Measurements from ENCODE around the gene PLEKHH1.
"Not testable (repeated sequence)": the region's sequence is repeated elsewhere in the genome, so short reads cannot be mapped to it uniquely, and the experiment has no call there.

The PLEKHH1 gene

GRCh38 chr14:67582061-67582460 lies 49.0 kb downstream of the PLEKHH1 start:
- H3K9ac ChIP-seq (ENCODE audit: low read length in 2 of 2), result no peak overlapping the region
- no peaks in the 10 kb centered on the region for H3K9me3 ChIP-seq (ENCODE audit: control insufficient read depth in 2 of 2, low read length in 2 of 2)
- no peaks in the 10 kb centered on the region for H3K4me1 ChIP-seq (ENCODE audit: control insufficient read depth, insufficient read depth, low read length)
- peaks cover 10 to 21% of the 10 kb centered on the region in 2 donors for H3K36me3 ChIP-seq (ENCODE audit: control insufficient read depth in 2 of 2, insufficient read depth in 2 of 2, low read length in 2 of 2)
- no peak overlapping the region for H3K4me3 ChIP-seq (ENCODE audit: low read length in 2 of 2)
- no peak overlapping the region for H3K27ac ChIP-seq (ENCODE audit: low read length)
- H3K27me3 ChIP-seq (ENCODE audit: control insufficient read depth in 1 of 2, insufficient read depth in 2 of 2, low read length in 2 of 2), result no peaks in the 10 kb centered on the region

- Histone ChIP-seq H3K4me3 (ENCODE audit: low read length in 2 of 2) (no peak overlapping the region), H3K4me1 (ENCODE audit: control insufficient read depth, insufficient read depth, low read length) (no peaks in the 10 kb centered on the region), H3K9ac (ENCODE audit: low read length in 2 of 2) (no peak overlapping the region), H3K9me3 (ENCODE audit: control insufficient read depth in 2 of 2, low read length in 2 of 2) (no peaks in the 10 kb centered on the region), H3K27me3 (ENCODE audit: control insufficient read depth in 1 of 2, insufficient read depth in 2 of 2, low read length in 2 of 2) (no peaks in the 10 kb centered on the region), H3K27ac (ENCODE audit: low read length) (no peak overlapping the region), H3K36me3 (ENCODE audit: control insufficient read depth in 2 of 2, insufficient read depth in 2 of 2, low read length in 2 of 2) (peaks cover 16 to 32% of the 10 kb centered on the region in 2 donors)
Observed at GRCh38 chr14:67583711-67584644, 50.9 kb downstream of the PLEKHH1 start.

- peaks cover 24 to 37% of the 10 kb centered on the region in 2 donors for H3K36me3 ChIP-seq (ENCODE audit: control insufficient read depth in 2 of 2, insufficient read depth in 2 of 2, low read length in 2 of 2)
- no peak overlapping the region for H3K27ac ChIP-seq (ENCODE audit: low read length)
- H3K27me3 ChIP-seq (ENCODE audit: control insufficient read depth in 1 of 2, insufficient read depth in 2 of 2, low read length in 2 of 2), result no peaks in the 10 kb centered on the region
- no peaks in the 10 kb centered on the region for H3K9me3 ChIP-seq (ENCODE audit: control insufficient read depth in 2 of 2, low read length in 2 of 2)
- no peak overlapping the region for H3K9ac ChIP-seq (ENCODE audit: low read length in 2 of 2)
- H3K4me1 ChIP-seq (ENCODE audit: control insufficient read depth, insufficient read depth, low read length), result no peaks in the 10 kb centered on the region
- H3K4me3 ChIP-seq (ENCODE audit: low read length in 2 of 2), result no peak overlapping the region
Observed at GRCh38 chr14:67584978-67585377, 51.9 kb downstream of the PLEKHH1 start.

- Histone ChIP-seq H3K36me3 (ENCODE audit: control insufficient read depth in 2 of 2, insufficient read depth in 2 of 2, low read length in 2 of 2) (peaks cover 28 to 39% of the 10 kb centered on the region in 2 donors), H3K4me3 (ENCODE audit: low read length in 2 of 2) (no peak overlapping the region), H3K4me1 (ENCODE audit: control insufficient read depth, insufficient read depth, low read length) (no peaks in the 10 kb centered on the region), H3K27ac (ENCODE audit: low read length) (no peak overlapping the region), H3K9ac (ENCODE audit: low read length in 2 of 2) (no peak overlapping the region), H3K9me3 (ENCODE audit: control insufficient read depth in 2 of 2, low read length in 2 of 2) (no peaks in the 10 kb centered on the region), H3K27me3 (ENCODE audit: control insufficient read depth in 1 of 2, insufficient read depth in 2 of 2, low read length in 2 of 2) (no peaks in the 10 kb centered on the region)
Observed at GRCh38 chr14:67586369-67586768, 53.3 kb downstream of the PLEKHH1 start.

GRCh38 chr14:67589204-67589770 lies 56.2 kb downstream of the PLEKHH1 start:
- H3K4me3 ChIP-seq (ENCODE audit: low read length in 2 of 2), result no peak overlapping the region
- H3K4me1 ChIP-seq (ENCODE audit: control insufficient read depth, insufficient read depth, low read length), result no peaks in the 10 kb centered on the region
- H3K36me3 ChIP-seq (ENCODE audit: control insufficient read depth in 2 of 2, insufficient read depth in 2 of 2, low read length in 2 of 2), result peaks cover 31 to 35% of the 10 kb centered on the region in 2 donors
- no peak overlapping the region for H3K9ac ChIP-seq (ENCODE audit: low read length in 2 of 2)
- H3K27me3 ChIP-seq (ENCODE audit: control insufficient read depth in 1 of 2, insufficient read depth in 2 of 2, low read length in 2 of 2), result no peaks in the 10 kb centered on the region
- H3K27ac ChIP-seq (ENCODE audit: low read length), result no peak overlapping the region
- H3K9me3 ChIP-seq (ENCODE audit: control insufficient read depth in 2 of 2, low read length in 2 of 2), result no peaks in the 10 kb centered on the region

- H3K36me3 ChIP-seq (ENCODE audit: control insufficient read depth in 2 of 2, insufficient read depth in 2 of 2, low read length in 2 of 2), result peaks cover 14 to 16% of the 10 kb centered on the region in 2 donors
- not testable (repeated sequence) for H3K9ac ChIP-seq (ENCODE audit: low read length in 2 of 2); H3K4me1 ChIP-seq (ENCODE audit: control insufficient read depth, insufficient read depth, low read length); H3K27me3 ChIP-seq (ENCODE audit: control insufficient read depth in 1 of 2, insufficient read depth in 2 of 2, low read length in 2 of 2); H3K27ac ChIP-seq (ENCODE audit: low read length); H3K9me3 ChIP-seq (ENCODE audit: control insufficient read depth in 2 of 2, low read length in 2 of 2); H3K4me3 ChIP-seq (ENCODE audit: low read length in 2 of 2)
Observed at GRCh38 chr14:67593650-67594049, 60.6 kb downstream of the PLEKHH1 start.

GRCh38 chr14:67595392-67595791 lies 62.3 kb downstream of the PLEKHH1 start:
- H3K9ac ChIP-seq (ENCODE audit: low read length in 2 of 2), result no peak overlapping the region
- H3K4me3 ChIP-seq (ENCODE audit: low read length in 2 of 2), result no peak overlapping the region
- peaks cover 1% of the 10 kb centered on the region for H3K4me1 ChIP-seq (ENCODE audit: control insufficient read depth, insufficient read depth, low read length)
- H3K27ac ChIP-seq (ENCODE audit: low read length), result no peak overlapping the region
- no peaks in the 10 kb centered on the region for H3K27me3 ChIP-seq (ENCODE audit: control insufficient read depth in 1 of 2, insufficient read depth in 2 of 2, low read length in 2 of 2)
- peaks cover 5 to 6% of the 10 kb centered on the region in 2 donors for H3K36me3 ChIP-seq (ENCODE audit: control insufficient read depth in 2 of 2, insufficient read depth in 2 of 2, low read length in 2 of 2)
- no peaks in the 10 kb centered on the region for H3K9me3 ChIP-seq (ENCODE audit: control insufficient read depth in 2 of 2, low read length in 2 of 2)

GRCh38 chr14:67599698-67600561 lies 66.8 kb downstream of the PLEKHH1 start, which contains the start of gene PIGH:
Gene PIGH, minus strand, starts transcription at chr14:67600268. Its CDS starts 65 bp downstream, at chr14:67600203.
- Histone ChIP-seq H3K9ac (ENCODE audit: low read length in 2 of 2) (peak within 1 kb of the TSS; percentile 73 to 89), H3K4me3 (ENCODE audit: low read length in 2 of 2) (peak within 1 kb of the TSS; percentile 80 to 91), H3K27me3 (ENCODE audit: control insufficient read depth in 1 of 2, insufficient read depth in 2 of 2, low read length in 2 of 2) (no peaks in the 10 kb centered on the region), H3K36me3 (ENCODE audit: control insufficient read depth in 2 of 2, insufficient read depth in 2 of 2, low read length in 2 of 2) (no peaks in the 10 kb centered on the region), H3K27ac (ENCODE audit: low read length) (peak within 1 kb of the TSS; percentile 83), H3K9me3 (ENCODE audit: control insufficient read depth in 2 of 2, low read length in 2 of 2) (no peaks in the 10 kb centered on the region), H3K4me1 (ENCODE audit: control insufficient read depth, insufficient read depth, low read length) (peaks cover 6% of the 10 kb centered on the region)

- not testable (repeated sequence) for H3K4me1 ChIP-seq (ENCODE audit: control insufficient read depth, insufficient read depth, low read length); H3K9me3 ChIP-seq (ENCODE audit: control insufficient read depth in 2 of 2, low read length in 2 of 2); H3K36me3 ChIP-seq (ENCODE audit: control insufficient read depth in 2 of 2, insufficient read depth in 2 of 2, low read length in 2 of 2); H3K27me3 ChIP-seq (ENCODE audit: control insufficient read depth in 1 of 2, insufficient read depth in 2 of 2, low read length in 2 of 2)
- Histone ChIP-seq H3K9ac (ENCODE audit: low read length in 2 of 2) (peak overlapping the region; percentile 73 to 86), H3K27ac (ENCODE audit: low read length) (peak overlapping the region; percentile 83), H3K4me3 (ENCODE audit: low read length in 2 of 2) (peak overlapping the region; percentile 80 to 91)
Observed at GRCh38 chr14:67600562-67600974, 67.5 kb downstream of the PLEKHH1 start.

- Histone ChIP-seq H3K36me3 (ENCODE audit: control insufficient read depth in 2 of 2, insufficient read depth in 2 of 2, low read length in 2 of 2) (no peaks in the 10 kb centered on the region), H3K9me3 (ENCODE audit: control insufficient read depth in 2 of 2, low read length in 2 of 2) (no peaks in the 10 kb centered on the region), H3K27ac (ENCODE audit: low read length) (no peak overlapping the region), H3K4me1 (ENCODE audit: control insufficient read depth, insufficient read depth, low read length) (peaks cover 6% of the 10 kb centered on the region), H3K9ac (ENCODE audit: low read length in 2 of 2) (no peak overlapping the region), H3K4me3 (ENCODE audit: low read length in 2 of 2) (no peak overlapping the region), H3K27me3 (ENCODE audit: control insufficient read depth in 1 of 2, insufficient read depth in 2 of 2, low read length in 2 of 2) (no peaks in the 10 kb centered on the region)
Observed at GRCh38 chr14:67602076-67602475, 69.0 kb downstream of the PLEKHH1 start.
